ENCODE measurements around the gene ARRB2. TPM values are rescaled to one million over a fixed set of nuclear protein-coding genes. Genes with fewer than 3 reads are reported as not detected.

ARRB2 gene
- total and polyA plus RNA-seq, 2 donors (not counting 3 experiments of a cell fraction or from before 2014, with no cell fraction given) = 18.6 to 21.3 TPM

- peak overlapping the region; percentile 71 for H2AFZ ChIP-seq (ENCODE audit: low read depth, low read length)
- no peak overlapping the region for H3K9ac ChIP-seq (replicated peaks; ENCODE audit: extremely low read depth, insufficient read depth, low read length)
- dilution Hi-C loops (cut with MboI; ENCODE audit: extremely low pct_ligation_motif_present, low sequenced_read_pairs) (no loop called here), intact Hi-C loops (cut with micrococcal nuclease) (loop anchor here (1.0 kb wide), 1 partner anchor 7 kb away; the partner anchor contains the start of gene MED11)
- H3K4me3 ChIP-seq (replicated peaks in 1 of 3; ENCODE audit: insufficient read depth in 1 of 3, low read depth in 1 of 3, low read length in 3 of 3) = peak overlapping the region; percentile 31 to 53 (median 47)
- no peaks in the 10 kb centered on the region for H3K79me2 ChIP-seq (ENCODE audit: control insufficient read depth, insufficient read depth, low read length)
- no peak overlapping the region for H3K27ac ChIP-seq (ENCODE audit: insufficient read depth, low read depth, low read length)
- peaks cover 13% of the 10 kb centered on the region for H3K4me1 ChIP-seq (ENCODE audit: control insufficient read depth, extremely low read depth, insufficient read depth, low read length)
- no peaks in the 10 kb centered on the region for H4K20me1 ChIP-seq (replicated peaks; ENCODE audit: control insufficient read depth, extremely low read depth, insufficient read depth, low read length)
- TF ChIP-seq POLR2A (IDR thresholded peaks at IDR 0.05; ENCODE audit: low read depth, low read length) (no peak), EZH2 (IDR thresholded peaks at IDR 0.05; ENCODE audit: borderline replicate concordance, low read depth, low read length, severe bottlenecking) (peak; percentile 57)
- FAIRE-seq (no peak), DNase-seq (ENCODE audit: low read depth, low spot score) (no peak)
- H3K9me1 ChIP-seq (replicated peaks; ENCODE audit: control insufficient read depth, extremely low read depth, insufficient read depth, low read length) = no peaks in the 10 kb centered on the region
- peak overlapping the region; percentile 66 for H3K4me2 ChIP-seq (ENCODE audit: insufficient read depth, low read length)
- no peaks in the 10 kb centered on the region for H3K9me3 ChIP-seq (replicated peaks; ENCODE audit: control insufficient read depth, insufficient read depth, low read length)
- peaks cover 9 to 11% of the 10 kb centered on the region in 2 experiments for H3K27me3 ChIP-seq (ENCODE audit: control insufficient read depth in 2 of 2, insufficient read depth in 2 of 2, low read length in 2 of 2)
- ChIA-PET POLR2A (no interaction called here), CTCF (interaction anchor here (0.9 to 2.0 kb wide), 3 partner anchors 28 to 165 kb away, joined by 3 to 6 read pairs (median 4); partner anchors contain the start of genes ARRB2 and CHRNE)
- no TSS peak for BruUV-seq (replicated peaks)
- no peaks in the 10 kb centered on the region for H3K36me3 ChIP-seq (ENCODE audit: control insufficient read depth in 2 of 2, extremely low read depth in 1 of 2, insufficient read depth in 2 of 2, low read length in 2 of 2)
Observed at GRCh38 chr17:4738136-4739121, 28.0 kb downstream of the ARRB2 start.

- BruUV-seq (replicated peaks) = no TSS peak
- Histone ChIP-seq H3K9me1 (replicated peaks; ENCODE audit: control insufficient read depth, extremely low read depth, insufficient read depth, low read length) (no peaks in the 10 kb centered on the region), H3K9me3 (replicated peaks; ENCODE audit: control insufficient read depth, insufficient read depth, low read length) (no peaks in the 10 kb centered on the region), H3K4me1 (ENCODE audit: control insufficient read depth, extremely low read depth, insufficient read depth, low read length) (peaks cover 13% of the 10 kb centered on the region), H3K4me2 (ENCODE audit: insufficient read depth, low read length) (peak within 1 kb of the TSS; percentile 66), H3K9ac (replicated peaks; ENCODE audit: extremely low read depth, insufficient read depth, low read length) (no peak within 1 kb of the TSS), H2AFZ (ENCODE audit: low read depth, low read length) (peak within 1 kb of the TSS; percentile 71), H3K27ac (ENCODE audit: insufficient read depth, low read depth, low read length) (no peak within 1 kb of the TSS), H3K36me3 (ENCODE audit: control insufficient read depth in 2 of 2, extremely low read depth in 1 of 2, insufficient read depth in 2 of 2, low read length in 2 of 2) (no peaks in the 10 kb centered on the region), H3K27me3 (ENCODE audit: control insufficient read depth in 2 of 2, insufficient read depth in 2 of 2, low read length in 2 of 2) (peaks cover 9 to 11% of the 10 kb centered on the region in 2 experiments), H3K4me3 (replicated peaks in 1 of 3; ENCODE audit: insufficient read depth in 1 of 3, low read depth in 1 of 3, low read length in 3 of 3) (peak within 1 kb of the TSS; percentile 31 to 53 (median 47)), H4K20me1 (replicated peaks; ENCODE audit: control insufficient read depth, extremely low read depth, insufficient read depth, low read length) (no peaks in the 10 kb centered on the region), H3K79me2 (ENCODE audit: control insufficient read depth, insufficient read depth, low read length) (no peaks in the 10 kb centered on the region)
- DNase-seq (ENCODE audit: low read depth, low spot score) (peak; percentile 49), FAIRE-seq (peak; percentile 62)
- TF ChIP-seq EZH2 (IDR thresholded peaks at IDR 0.05; ENCODE audit: borderline replicate concordance, low read depth, low read length, severe bottlenecking) = peak; percentile 23
- no peak for TF ChIP-seq JUN (IDR thresholded peaks at IDR 0.05; ENCODE audit: borderline replicate concordance, insufficient read depth, insufficient read length, low read depth)
- dilution Hi-C loops (cut with MboI; ENCODE audit: extremely low pct_ligation_motif_present, low sequenced_read_pairs) (no loop called here), intact Hi-C loops (cut with micrococcal nuclease) (loop anchor here (1.0 kb wide), 1 partner anchor 8 kb away; the partner anchor contains the start of gene MED11)
- ChIA-PET POLR2A (no interaction called here), CTCF (interaction anchor here (0.6 to 2.0 kb wide), 4 partner anchors 29 to 164 kb away, joined by 3 to 6 read pairs (median 4); partner anchors contain the start of genes ARRB2 and CHRNE)
Observed at GRCh38 chr17:4739122-4740024, 28.9 kb downstream of the ARRB2 start, which contains the start of the genes CXCL16 and ZMYND15. CXCL16 (minus strand) TSS chr17:4739928; CDS start chr17:4739339, 589 bp downstream. ZMYND15 (plus strand) TSS chr17:4739833; CDS start chr17:4740549, 716 bp downstream.

Measured in endothelial cell of umbilical vein (primary cell).